NCI-H2107 treated with DMSO at 0.1 percent for 48 hours (cell line): ENCODE results near the gene SEMA3C.
"Not testable (repeated sequence)": the region's sequence is repeated elsewhere in the genome, so short reads cannot be mapped to it uniquely, and the experiment has no call there.

Experiments used
- DNase-seq: peaks from one replicate; lab custom pipeline; 2025; ENCODE audit not compliant: unreplicated experiment; lab: John Stamatoyannopoulos, UW

SEMA3C gene

GRCh38 chr7:80929619-80930018 lies 10.8 kb upstream of the SEMA3C start:
- no peak for DNase-seq

GRCh38 chr7:80926955-80927354 lies 8.1 kb upstream of the SEMA3C start:
- DNase-seq: not testable (repeated sequence)

- DNase-seq: no peak
These were observed 5.2 kb upstream of the SEMA3C start for GRCh38 chr7:80924090-80924489.

- DNase-seq: peak; percentile 97
These were observed 4.4 kb upstream of the SEMA3C start for GRCh38 chr7:80923211-80923612.

GRCh38 chr7:80922253-80923049 lies 3.6 kb upstream of the SEMA3C start:
- no peak for DNase-seq

- DNase-seq: no peak
These were observed 2.3 kb upstream of the SEMA3C start for GRCh38 chr7:80921130-80921529.

GRCh38 chr7:80918399-80918798 lies 452 bp downstream of the SEMA3C start:
- no peak for DNase-seq

- DNase-seq: peak; percentile 15
These were observed 1.8 kb downstream of the SEMA3C start for GRCh38 chr7:80916770-80917741.

GRCh38 chr7:80910228-80910627 lies 8.6 kb downstream of the SEMA3C start:
- DNase-seq: no peak

GRCh38 chr7:80908360-80908797 lies 10.5 kb downstream of the SEMA3C start:
- DNase-seq: peak; percentile 19

GRCh38 chr7:80907612-80908011 lies 11.2 kb downstream of the SEMA3C start:
- DNase-seq: no peak

GRCh38 chr7:80907141-80907601 lies 11.7 kb downstream of the SEMA3C start:
- DNase-seq: no peak

GRCh38 chr7:80905334-80905733 lies 13.5 kb downstream of the SEMA3C start:
- DNase-seq: no peak

- DNase-seq: no peak
These were observed 16.0 kb downstream of the SEMA3C start for GRCh38 chr7:80902716-80903308.

GRCh38 chr7:80902019-80902418 lies 16.8 kb downstream of the SEMA3C start:
- DNase-seq: no peak

GRCh38 chr7:80900583-80901576 lies 18.0 kb downstream of the SEMA3C start:
- no peak for DNase-seq

GRCh38 chr7:80896906-80897598 lies 21.8 kb downstream of the SEMA3C start:
- no peak for DNase-seq

GRCh38 chr7:80895056-80895455 lies 23.8 kb downstream of the SEMA3C start:
- no peak for DNase-seq

GRCh38 chr7:80891259-80891544 lies 27.6 kb downstream of the SEMA3C start:
- DNase-seq: no peak
